GM21723 (cell line): ENCODE measurements around the gene AMBP.
A peak's percentile ranks its signal among the peaks of the same experiment; 100 is the strongest.

Experiments used
- ATAC-seq: cut with Tn5 transposase; IDR thresholded peaks from one replicate; pipeline ENCODE4 v1.9.1; 2021; ENCODE audit warnings: mild to moderate bottlenecking, moderate library complexity; ENCODE audit not compliant: unreplicated experiment

AMBP gene

GRCh38 chr9:114112778-114113584, 34.9 kb upstream of the AMBP start:
- ATAC-seq = no peak

DNA sequence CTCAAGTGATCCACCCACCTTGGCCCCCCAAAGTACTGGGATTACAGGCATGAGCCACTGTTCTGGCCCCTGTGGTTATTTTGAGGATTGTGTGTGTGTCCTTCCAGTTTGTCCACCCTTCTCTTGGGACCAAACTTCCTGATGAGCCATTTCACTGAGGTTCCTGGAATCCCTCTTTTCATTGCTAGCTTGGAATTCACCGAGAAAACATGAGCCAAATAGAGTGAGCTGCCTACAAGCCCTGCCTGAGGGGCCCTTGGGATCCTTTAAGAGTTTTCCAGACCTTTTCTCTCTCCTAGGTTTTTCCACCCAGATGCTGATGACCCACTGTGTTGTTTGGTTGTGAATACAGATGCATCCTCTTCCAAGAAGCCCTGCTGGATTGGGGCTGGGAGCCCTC, 34.2 kb upstream of the AMBP start:
- ATAC-seq = no peak

GRCh38 chr9:114110180-114110579, 32.1 kb upstream of the AMBP start:
- ATAC-seq = no peak

DNA sequence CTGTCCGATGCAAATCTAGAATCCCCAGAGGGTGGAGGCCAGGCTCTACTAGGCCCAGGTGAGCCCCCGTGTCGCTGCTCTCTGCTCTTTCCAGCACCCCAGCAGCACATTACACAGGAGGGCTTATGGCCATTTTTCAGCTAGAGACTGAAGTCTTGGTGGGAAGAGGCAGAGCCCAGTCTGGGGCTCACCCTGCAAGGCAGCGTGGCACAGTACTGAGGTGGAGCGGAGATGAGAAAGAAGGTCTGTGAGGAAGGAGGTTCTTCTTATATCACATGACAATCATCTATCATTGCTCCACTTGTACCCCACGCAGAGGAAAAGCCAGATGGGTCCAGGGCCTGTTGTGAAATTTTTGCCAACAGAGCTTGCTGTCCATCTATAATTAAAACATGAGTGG, 31.0 kb upstream of the AMBP start:
- ATAC-seq = no peak

DNA sequence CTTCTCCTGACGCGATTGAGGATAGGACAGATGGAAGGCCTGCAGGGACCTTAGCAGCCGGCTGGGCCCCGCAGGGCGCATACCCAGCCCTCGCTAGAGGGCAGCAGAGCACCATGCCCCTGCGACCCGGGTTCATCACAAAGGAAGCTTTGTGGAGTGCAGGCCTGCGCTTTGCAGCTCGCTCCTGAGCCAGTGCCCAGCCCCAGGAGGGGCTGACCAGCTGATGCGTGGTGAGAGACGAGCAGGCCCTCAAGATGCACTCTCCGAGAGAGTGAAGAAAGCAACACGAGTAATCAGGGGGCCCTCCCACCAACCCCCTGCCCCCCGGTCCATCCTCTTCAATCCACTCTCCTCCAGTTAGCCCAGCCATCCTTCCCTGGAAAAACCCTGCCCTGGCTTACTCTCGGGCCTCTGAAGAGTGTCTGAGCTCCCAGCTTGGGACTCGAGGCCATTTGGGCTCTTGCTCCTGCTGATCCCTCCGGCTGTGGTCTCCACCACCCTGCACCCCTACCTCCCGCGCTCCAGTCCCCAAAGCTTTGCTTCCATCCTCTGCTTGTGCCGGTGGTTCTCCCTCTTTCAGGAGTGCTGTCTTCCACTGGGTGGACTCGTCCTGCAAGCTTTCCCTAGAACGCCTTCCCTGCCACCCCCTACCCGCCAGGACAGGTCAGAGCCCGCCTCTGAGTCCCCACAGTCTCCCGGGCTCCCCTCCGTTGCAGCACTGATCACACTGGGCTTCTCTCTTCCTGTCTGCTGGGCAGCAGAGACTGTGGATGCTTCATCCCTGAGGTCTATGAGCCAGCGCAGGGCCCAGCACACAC, 30.1 kb upstream of the AMBP start:
- peak; percentile 73 for ATAC-seq

DNA sequence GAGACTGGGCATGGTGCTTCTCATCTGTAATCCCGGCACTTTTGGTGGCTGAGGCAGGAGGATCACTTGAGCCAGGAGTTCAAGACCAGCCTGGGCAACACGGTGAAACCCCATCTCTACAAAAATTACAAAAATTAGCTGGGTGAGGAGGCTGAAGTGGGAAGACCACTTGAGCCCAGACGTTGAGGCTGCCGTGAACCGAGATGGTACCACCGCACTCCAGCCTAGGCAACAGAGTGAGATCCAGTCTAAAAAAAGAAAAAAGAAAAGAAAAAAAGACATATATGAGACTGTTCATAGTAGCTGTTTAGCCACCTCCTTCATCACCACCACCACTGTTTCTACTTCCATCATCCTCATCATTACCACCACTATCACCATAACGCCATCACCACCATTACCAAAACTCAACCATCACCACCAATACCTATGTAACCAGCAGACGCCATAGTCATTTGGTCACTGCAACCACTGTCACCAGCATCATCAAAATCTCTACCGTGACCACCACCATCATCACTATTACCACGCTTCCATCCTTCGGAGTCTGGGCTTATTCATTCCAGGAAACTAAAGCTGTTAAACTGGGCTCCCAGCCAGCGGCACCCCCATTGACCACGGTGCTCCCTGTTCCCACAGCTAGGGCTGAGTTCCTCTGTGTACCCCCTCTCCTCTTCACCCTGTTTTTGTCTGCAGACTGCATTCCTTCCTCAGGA, 29.3 kb upstream of the AMBP start:
- ATAC-seq = no peak

GRCh38 chr9:114105236-114105635, 27.1 kb upstream of the AMBP start:
- ATAC-seq = no peak

GRCh38 chr9:114102484-114102883, 24.4 kb upstream of the AMBP start:
- ATAC-seq = no peak

DNA sequence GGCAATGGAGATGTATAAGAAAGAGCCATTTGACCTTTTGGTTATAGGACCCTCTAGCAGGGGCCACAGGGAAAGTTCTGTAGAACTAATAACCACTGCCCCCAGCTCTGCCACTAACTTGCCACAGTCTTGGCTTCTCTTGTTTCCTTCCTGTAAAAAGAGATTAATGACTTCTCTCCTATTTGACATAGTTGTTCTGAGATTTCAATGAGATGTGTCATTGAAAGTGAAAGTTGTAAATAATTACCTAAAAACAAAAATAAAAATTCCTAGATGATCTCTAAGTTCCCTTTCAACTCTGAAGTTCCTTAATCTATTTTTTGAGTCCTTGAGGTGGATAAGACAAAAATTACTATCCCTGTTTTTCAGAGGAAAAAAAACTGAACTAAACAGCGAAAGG, 22.4 kb upstream of the AMBP start:
- no peak for ATAC-seq

DNA sequence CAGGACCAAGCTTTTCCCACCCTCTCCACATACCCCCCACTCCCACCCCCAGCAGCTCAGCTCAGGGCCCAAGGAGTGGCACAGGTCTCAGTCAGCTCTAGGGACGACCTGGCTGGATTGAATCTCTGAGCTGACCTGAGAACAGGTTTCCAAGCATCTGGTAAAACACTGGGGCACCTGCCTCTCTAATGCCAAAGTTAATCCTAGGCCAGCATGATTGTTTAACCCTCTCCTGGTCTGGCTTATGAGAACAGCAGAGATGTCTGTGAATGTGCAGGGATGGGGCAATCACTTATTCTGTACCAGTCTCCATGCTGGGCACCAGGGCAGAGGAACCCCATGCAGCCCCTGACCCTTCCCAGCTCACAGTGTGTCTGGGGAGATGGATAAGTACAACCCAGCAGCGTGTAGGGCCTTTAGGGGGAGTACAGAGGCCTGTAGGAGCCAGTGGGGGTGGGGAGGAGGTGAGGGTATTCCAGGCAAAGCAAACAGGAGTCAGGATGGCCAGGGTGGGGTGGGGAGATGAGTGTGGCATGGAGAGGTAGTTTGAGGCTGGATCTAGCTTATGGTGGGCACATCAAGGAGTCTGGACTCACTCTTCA, 21.7 kb upstream of the AMBP start:
- ATAC-seq = no peak

DNA sequence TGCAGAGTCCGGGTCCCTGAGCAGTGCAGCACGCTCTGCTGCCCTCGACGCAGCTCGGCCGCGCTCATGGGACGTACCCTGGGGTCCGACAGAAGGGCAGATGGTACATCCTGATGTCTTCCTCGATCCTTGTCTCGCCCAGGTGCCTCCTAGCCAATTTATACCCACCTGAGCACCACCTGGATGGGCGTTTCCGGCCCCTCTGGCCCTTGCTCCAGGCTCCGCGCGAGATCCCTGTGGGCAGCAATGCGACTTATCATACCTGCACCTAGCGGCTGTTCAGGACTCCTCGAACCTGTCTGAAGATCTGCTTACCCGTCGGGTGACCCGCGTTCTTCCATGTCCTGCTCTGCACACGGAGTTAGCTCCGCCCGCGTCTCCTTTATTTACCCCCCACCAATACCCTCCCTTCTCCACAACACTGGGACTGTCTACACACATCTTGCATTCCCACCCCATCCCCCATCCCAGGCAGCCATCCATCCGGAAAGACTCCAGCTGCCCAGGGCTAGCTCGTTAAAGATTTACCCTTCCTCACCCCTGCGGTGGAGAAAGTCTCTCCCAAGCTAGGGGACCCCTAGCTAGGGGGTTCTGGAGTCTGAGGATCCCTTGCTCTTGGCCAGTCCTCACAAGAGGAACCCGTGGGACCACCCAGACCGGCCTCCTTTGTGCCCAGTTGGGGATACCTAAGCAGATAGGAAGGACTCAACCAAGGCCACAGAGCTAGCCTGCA, 21.0 kb upstream of the AMBP start, which contains the start of gene KIF12:
Gene KIF12, minus strand, starts transcription at position 357 of the 733 bp plus-strand sequence. Its CDS starts 16 bp downstream, at position 341.
- no peak for ATAC-seq

- no peak for ATAC-seq
Observed at GRCh38 chr9:114098021-114098935, 20.2 kb upstream of the AMBP start.

DNA sequence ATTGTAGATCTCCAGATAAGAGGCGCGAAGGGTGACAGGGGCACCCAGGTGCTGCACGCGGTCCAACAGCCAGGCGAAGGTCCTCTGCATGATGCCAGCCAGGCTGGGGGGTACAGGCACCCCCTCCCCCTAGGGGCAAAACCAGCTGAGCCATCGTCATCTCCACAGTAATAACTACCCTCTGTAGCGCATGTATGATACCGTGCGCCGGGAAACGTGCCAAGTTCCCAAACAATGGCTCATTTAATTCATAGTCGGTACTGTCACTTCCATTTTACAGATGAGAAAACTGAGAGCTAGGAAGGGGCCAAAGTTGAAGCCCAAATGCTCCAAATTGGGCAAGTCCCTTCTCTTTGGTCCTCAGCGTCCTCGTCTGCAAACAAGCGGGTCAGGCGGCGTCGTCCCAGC, 19.5 kb upstream of the AMBP start:
- no peak for ATAC-seq

GRCh38 chr9:114096866-114097612, 18.9 kb upstream of the AMBP start:
- ATAC-seq = no peak

DNA sequence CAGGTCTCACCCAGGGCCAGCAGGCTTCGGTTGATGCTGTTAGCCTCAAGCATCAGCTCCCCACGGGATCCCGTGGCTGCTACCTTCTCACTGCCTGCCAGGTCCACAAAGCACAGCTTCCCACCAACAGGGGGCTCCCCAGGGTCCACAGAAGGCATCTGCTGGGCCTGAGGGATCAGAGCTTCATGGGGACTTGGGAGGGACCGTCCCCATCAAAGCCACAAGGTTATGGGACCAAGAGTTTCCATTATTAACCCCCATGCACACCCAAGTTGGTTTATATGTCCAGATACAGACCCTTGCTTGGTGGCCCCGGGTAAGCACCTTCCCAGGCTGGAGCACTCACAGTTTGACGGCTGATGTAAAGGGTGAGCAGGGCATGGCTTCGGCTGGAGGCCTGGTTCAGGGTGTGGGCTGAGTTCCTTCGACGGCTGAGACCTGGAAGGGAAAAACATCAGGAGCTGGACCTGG, 18.0 kb upstream of the AMBP start:
- no peak for ATAC-seq

GRCh38 chr9:114094971-114095370, 16.9 kb upstream of the AMBP start:
- no peak for ATAC-seq

DNA sequence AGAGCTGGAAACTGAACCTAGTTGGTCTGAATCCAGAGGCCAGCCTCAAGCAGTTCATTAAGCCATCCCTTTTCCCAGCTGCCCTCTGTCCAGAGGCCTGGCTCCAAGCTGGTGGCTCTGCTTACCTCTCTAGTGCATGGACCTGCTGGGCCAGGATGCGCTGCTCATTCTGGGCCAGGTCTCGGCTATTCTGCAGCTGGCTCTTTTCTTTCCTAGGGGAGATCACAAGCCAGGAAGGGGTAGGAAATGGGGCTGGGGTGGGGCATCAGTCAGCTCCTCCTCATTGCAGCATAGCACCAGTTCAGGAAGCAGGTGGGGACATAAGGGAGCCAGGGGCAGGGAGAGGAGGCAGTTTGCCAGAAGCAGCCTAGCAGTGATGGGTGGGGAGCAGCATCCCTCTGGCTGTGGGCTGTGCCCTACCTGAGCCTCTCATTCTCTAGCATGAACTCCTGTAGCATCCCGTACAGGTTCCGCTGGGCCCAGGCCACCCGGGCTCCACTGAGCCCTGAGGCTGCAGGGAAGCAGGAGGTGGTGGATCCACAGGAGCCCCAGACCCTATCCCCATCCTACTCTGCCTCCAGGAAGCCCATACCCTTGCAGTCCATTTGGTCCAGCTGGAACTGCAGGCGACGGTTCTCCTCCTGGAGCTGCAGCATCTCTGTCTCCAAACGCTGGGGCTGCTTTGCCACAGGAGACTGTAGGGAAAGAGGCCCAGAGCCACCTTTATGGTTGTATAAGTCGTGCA, 15.8 kb upstream of the AMBP start:
- ATAC-seq = no peak

- no peak for ATAC-seq
Observed at GRCh38 chr9:114093031-114093471, 15.0 kb upstream of the AMBP start.
